Measurements from ENCODE around the gene ZNF407. TPM values are rescaled to one million over a fixed set of nuclear protein-coding genes. Genes with fewer than 3 reads are reported as not detected.

Gene ZNF407
- total RNA-seq, 1 donor from 2014 or later: 14.2 TPM

GRCh38 chr18:74714791-74715190 lies 117.1 kb downstream of the ZNF407 start:
- Mint-ChIP-seq H3K4me1 (ENCODE audit: unreplicated experiment) (peaks cover 8% of the 10 kb centered on the region), H3K36me3 (ENCODE audit: unreplicated experiment) (no peaks in the 10 kb centered on the region), H3K9me3 (ENCODE audit: unreplicated experiment) (no peaks in the 10 kb centered on the region), H3K27me3 (ENCODE audit: unreplicated experiment) (no peaks in the 10 kb centered on the region), H3K4me3 (ENCODE audit: unreplicated experiment) (no peak overlapping the region), H3K27ac (ENCODE audit: unreplicated experiment) (no peak overlapping the region)
- TF ChIP-seq, protein P1, sequence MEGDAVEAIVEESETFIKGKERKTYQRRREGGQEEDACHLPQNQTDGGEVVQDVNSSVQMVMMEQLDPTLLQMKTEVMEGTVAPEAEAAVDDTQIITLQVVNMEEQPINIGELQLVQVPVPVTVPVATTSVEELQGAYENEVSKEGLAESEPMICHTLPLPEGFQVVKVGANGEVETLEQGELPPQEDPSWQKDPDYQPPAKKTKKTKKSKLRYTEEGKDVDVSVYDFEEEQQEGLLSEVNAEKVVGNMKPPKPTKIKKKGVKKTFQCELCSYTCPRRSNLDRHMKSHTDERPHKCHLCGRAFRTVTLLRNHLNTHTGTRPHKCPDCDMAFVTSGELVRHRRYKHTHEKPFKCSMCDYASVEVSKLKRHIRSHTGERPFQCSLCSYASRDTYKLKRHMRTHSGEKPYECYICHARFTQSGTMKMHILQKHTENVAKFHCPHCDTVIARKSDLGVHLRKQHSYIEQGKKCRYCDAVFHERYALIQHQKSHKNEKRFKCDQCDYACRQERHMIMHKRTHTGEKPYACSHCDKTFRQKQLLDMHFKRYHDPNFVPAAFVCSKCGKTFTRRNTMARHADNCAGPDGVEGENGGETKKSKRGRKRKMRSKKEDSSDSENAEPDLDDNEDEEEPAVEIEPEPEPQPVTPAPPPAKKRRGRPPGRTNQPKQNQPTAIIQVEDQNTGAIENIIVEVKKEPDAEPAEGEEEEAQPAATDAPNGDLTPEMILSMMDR (IDR thresholded peaks at IDR 0.05): no peak
- DNase-seq (ENCODE audit: extremely low spot score, unreplicated experiment): no peak

- Mint-ChIP-seq H3K27ac (ENCODE audit: unreplicated experiment) (no peak overlapping the region), H3K4me1 (ENCODE audit: unreplicated experiment) (peaks cover 8% of the 10 kb centered on the region), H3K4me3 (ENCODE audit: unreplicated experiment) (no peak overlapping the region), H3K36me3 (ENCODE audit: unreplicated experiment) (peaks cover under 1% of the 10 kb centered on the region), H3K27me3 (ENCODE audit: unreplicated experiment) (no peaks in the 10 kb centered on the region), H3K9me3 (ENCODE audit: unreplicated experiment) (peaks cover 1% of the 10 kb centered on the region)
- TF ChIP-seq, protein P1 (IDR thresholded peaks at IDR 0.05): no peak
- no peak for DNase-seq (ENCODE audit: extremely low spot score, unreplicated experiment)
Observed at GRCh38 chr18:74715306-74715705, 117.6 kb downstream of the ZNF407 start.

GRCh38 chr18:74715865-74716712 lies 118.4 kb downstream of the ZNF407 start:
- Mint-ChIP-seq H3K36me3 (ENCODE audit: unreplicated experiment) (peaks cover 4% of the 10 kb centered on the region), H3K27ac (ENCODE audit: unreplicated experiment) (no peak overlapping the region), H3K9me3 (ENCODE audit: unreplicated experiment) (peaks cover 9% of the 10 kb centered on the region), H3K27me3 (ENCODE audit: unreplicated experiment) (no peaks in the 10 kb centered on the region), H3K4me3 (ENCODE audit: unreplicated experiment) (no peak overlapping the region), H3K4me1 (ENCODE audit: unreplicated experiment) (peaks cover 8% of the 10 kb centered on the region)
- TF ChIP-seq, protein P1 (IDR thresholded peaks at IDR 0.05): no peak
- DNase-seq (ENCODE audit: extremely low spot score, unreplicated experiment): no peak

GRCh38 chr18:74718312-74718711 lies 120.6 kb downstream of the ZNF407 start:
- Mint-ChIP-seq H3K4me1 (ENCODE audit: unreplicated experiment) (peaks cover 8% of the 10 kb centered on the region), H3K4me3 (ENCODE audit: unreplicated experiment) (no peak overlapping the region), H3K36me3 (ENCODE audit: unreplicated experiment) (peaks cover 4% of the 10 kb centered on the region), H3K27me3 (ENCODE audit: unreplicated experiment) (no peaks in the 10 kb centered on the region), H3K27ac (ENCODE audit: unreplicated experiment) (no peak overlapping the region), H3K9me3 (ENCODE audit: unreplicated experiment) (peaks cover 10% of the 10 kb centered on the region)
- no peak for DNase-seq (ENCODE audit: extremely low spot score, unreplicated experiment)
- TF ChIP-seq, protein P1 (IDR thresholded peaks at IDR 0.05): no peak

DNA sequence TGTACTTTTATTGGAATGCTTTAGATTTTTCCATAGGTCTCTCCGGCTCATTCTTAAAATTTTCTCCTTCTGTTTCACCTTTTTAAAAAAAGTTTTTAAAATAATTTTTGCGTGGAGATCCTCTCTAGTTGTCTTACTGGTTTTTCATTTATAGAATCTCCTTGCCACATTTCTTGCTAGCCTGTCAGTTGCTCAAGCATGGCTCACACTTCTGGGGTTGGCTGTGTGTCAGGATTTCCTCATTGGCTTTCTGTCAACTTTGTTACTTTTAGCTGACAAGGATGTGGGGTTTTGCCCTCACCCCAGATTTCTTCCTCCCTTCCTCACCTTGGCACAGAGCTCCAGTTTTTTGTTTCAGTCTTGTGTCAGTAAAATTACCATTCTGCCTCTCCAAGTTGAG lies 124.6 kb downstream of the ZNF407 start:
- TF ChIP-seq, protein P1 (IDR thresholded peaks at IDR 0.05): no peak
- Mint-ChIP-seq H3K4me3 (ENCODE audit: unreplicated experiment) (no peak overlapping the region), H3K9me3 (ENCODE audit: unreplicated experiment) (peaks cover 10% of the 10 kb centered on the region), H3K27me3 (ENCODE audit: unreplicated experiment) (no peaks in the 10 kb centered on the region), H3K4me1 (ENCODE audit: unreplicated experiment) (no peaks in the 10 kb centered on the region), H3K27ac (ENCODE audit: unreplicated experiment) (no peak overlapping the region), H3K36me3 (ENCODE audit: unreplicated experiment) (peaks cover 4% of the 10 kb centered on the region)
- DNase-seq (ENCODE audit: extremely low spot score, unreplicated experiment): no peak
